ENCODE results near the gene C2CD2. TPM values are rescaled to one million over a fixed set of nuclear protein-coding genes. Genes with fewer than 3 reads are reported as not detected.

C2CD2 gene
- total RNA-seq, 2 experiments from 2014 or later: 4.5 to 5.9 TPM

GRCh38 chr21:41979335-41979734 is 25.5 kb upstream of the C2CD2 start:
- Histone ChIP-seq H3K9me2 (ENCODE audit: insufficient read depth, low read length) (no peaks in the 10 kb centered on the region), H3K79me2 (ENCODE audit: insufficient read depth, low read depth, low read length) (no peaks in the 10 kb centered on the region), H3K27ac (ENCODE audit: low read depth, low read length, poor library complexity, severe bottlenecking) (no peak overlapping the region), H3K4me3 (ENCODE audit: low read depth, low read length, poor library complexity, severe bottlenecking) (no peak overlapping the region), H3K4me2 (ENCODE audit: low read length) (no peak overlapping the region), H3K4me1 (ENCODE audit: insufficient read depth, low read length, poor library complexity, severe bottlenecking) (peaks cover 4% of the 10 kb centered on the region), H2AFZ (ENCODE audit: low read length) (no peak overlapping the region), H4K20me1 (ENCODE audit: insufficient read depth, low read length) (no peaks in the 10 kb centered on the region), H3K36me3 (ENCODE audit: insufficient read depth, low read length) (no peaks in the 10 kb centered on the region), H3K9me3 (ENCODE audit: low read length) (peaks cover 19% of the 10 kb centered on the region)
- BruUV-seq (replicated peaks): no TSS peak
- TF ChIP-seq CTCF (conservative IDR thresholded peaks at IDR 0.05; ENCODE audit: low read length) (no peak), EZH2phosphoT487 (IDR thresholded peaks at IDR 0.05; ENCODE audit: borderline replicate concordance, low read depth, low read length) (no peak)
- ChIA-PET CTCF (ENCODE audit: unreplicated experiment) (no interaction called here), POLR2A (no interaction called here)
- intact Hi-C loops (cut with micrococcal nuclease; ENCODE audit: unreplicated experiment): no loop called here
- no peak for DNase-seq (ENCODE audit: low spot score)

GRCh38 chr21:41977034-41977950 is 23.5 kb upstream of the C2CD2 start:
- intact Hi-C loops (cut with micrococcal nuclease; ENCODE audit: unreplicated experiment): no loop called here
- Histone ChIP-seq H3K27ac (ENCODE audit: low read depth, low read length, poor library complexity, severe bottlenecking) (no peak overlapping the region), H2AFZ (ENCODE audit: low read length) (no peak overlapping the region), H3K79me2 (ENCODE audit: insufficient read depth, low read depth, low read length) (no peaks in the 10 kb centered on the region), H3K9me2 (ENCODE audit: insufficient read depth, low read length) (no peaks in the 10 kb centered on the region), H4K20me1 (ENCODE audit: insufficient read depth, low read length) (no peaks in the 10 kb centered on the region), H3K4me3 (ENCODE audit: low read depth, low read length, poor library complexity, severe bottlenecking) (no peak overlapping the region), H3K4me2 (ENCODE audit: low read length) (no peak overlapping the region), H3K4me1 (ENCODE audit: insufficient read depth, low read length, poor library complexity, severe bottlenecking) (peaks cover 12% of the 10 kb centered on the region), H3K9me3 (ENCODE audit: low read length) (peaks cover 9% of the 10 kb centered on the region), H3K36me3 (ENCODE audit: insufficient read depth, low read length) (no peaks in the 10 kb centered on the region)
- ChIA-PET CTCF (ENCODE audit: unreplicated experiment) (no interaction called here), POLR2A (no interaction called here)
- TF ChIP-seq CTCF (conservative IDR thresholded peaks at IDR 0.05; ENCODE audit: low read length) (no peak), EZH2phosphoT487 (IDR thresholded peaks at IDR 0.05; ENCODE audit: borderline replicate concordance, low read depth, low read length) (no peak)
- no TSS peak for BruUV-seq (replicated peaks)
- DNase-seq (ENCODE audit: low spot score): no peak

GRCh38 chr21:41976611-41977010 is 22.8 kb upstream of the C2CD2 start:
- ChIA-PET POLR2A (no interaction called here), CTCF (ENCODE audit: unreplicated experiment) (no interaction called here)
- no peak for DNase-seq (ENCODE audit: low spot score)
- H3K4me3 ChIP-seq (ENCODE audit: low read depth, low read length, poor library complexity, severe bottlenecking): no peak overlapping the region
- H2AFZ ChIP-seq (ENCODE audit: low read length): no peak overlapping the region
- H3K79me2 ChIP-seq (ENCODE audit: insufficient read depth, low read depth, low read length): no peaks in the 10 kb centered on the region
- no peak overlapping the region for H3K27ac ChIP-seq (ENCODE audit: low read depth, low read length, poor library complexity, severe bottlenecking)
- H3K9me2 ChIP-seq (ENCODE audit: insufficient read depth, low read length): no peaks in the 10 kb centered on the region
- peaks cover 12% of the 10 kb centered on the region for H3K4me1 ChIP-seq (ENCODE audit: insufficient read depth, low read length, poor library complexity, severe bottlenecking)
- H3K9me3 ChIP-seq (ENCODE audit: low read length): peaks cover 9% of the 10 kb centered on the region
- no peaks in the 10 kb centered on the region for H4K20me1 ChIP-seq (ENCODE audit: insufficient read depth, low read length)
- no TSS peak for BruUV-seq (replicated peaks)
- intact Hi-C loops (cut with micrococcal nuclease; ENCODE audit: unreplicated experiment): no loop called here
- no peaks in the 10 kb centered on the region for H3K36me3 ChIP-seq (ENCODE audit: insufficient read depth, low read length)
- TF ChIP-seq CTCF (conservative IDR thresholded peaks at IDR 0.05; ENCODE audit: low read length): no peak
- TF ChIP-seq EZH2phosphoT487 (IDR thresholded peaks at IDR 0.05; ENCODE audit: borderline replicate concordance, low read depth, low read length): no peak
- no peak overlapping the region for H3K4me2 ChIP-seq (ENCODE audit: low read length)
